ENCODE results near the gene SLC37A3. TPM values are rescaled to one million over a fixed set of nuclear protein-coding genes. Genes with fewer than 3 reads are reported as not detected.
"Not testable (repeated sequence)": the region's sequence is repeated elsewhere in the genome, so short reads cannot be mapped to it uniquely, and the experiment has no call there.

The SLC37A3 gene
- total RNA-seq, 2 experiments from 2014 or later = 27.0 to 35.3 TPM

DNA sequence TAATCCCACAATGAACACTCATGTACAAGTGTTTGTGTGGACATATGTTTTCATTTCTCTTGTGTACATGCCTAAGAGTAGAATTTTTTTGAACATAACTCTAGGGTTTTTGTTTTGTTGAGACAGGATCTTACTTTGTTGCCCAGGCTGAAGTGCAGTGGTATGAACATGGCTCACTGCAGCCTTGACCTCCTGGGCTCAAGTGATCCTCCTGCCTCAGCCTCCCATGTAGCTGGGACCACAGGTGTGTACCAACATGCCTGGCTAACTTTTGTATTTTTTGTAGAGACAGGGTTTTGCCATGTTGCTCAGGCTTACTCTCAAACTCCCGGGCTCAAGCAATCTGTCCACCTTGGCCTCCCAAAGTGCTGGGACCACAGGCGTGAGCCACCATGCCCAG lies 87.2 kb downstream of the SLC37A3 start:
- Mint-ChIP-seq H3K9me3 (ENCODE audit: low read depth) (peaks cover 17% of the 10 kb centered on the region), H3K4me1 (peaks cover 19% of the 10 kb centered on the region), H3K36me3 (peaks cover 20% of the 10 kb centered on the region)
- DNase-seq, H3K27ac Mint-ChIP-seq, ATAC-seq, CTCF ChIA-PET, H3K27me3 Mint-ChIP-seq, H3K4me3 Mint-ChIP-seq: not testable (repeated sequence)

GRCh38 chr7:140310337-140311002 lies 87.9 kb downstream of the SLC37A3 start:
- peaks cover 17% of the 10 kb centered on the region for H3K9me3 Mint-ChIP-seq (ENCODE audit: low read depth)

GRCh38 chr7:140308060-140308459 lies 90.3 kb downstream of the SLC37A3 start:
- ATAC-seq (no peak), DNase-seq (no peak)
- Mint-ChIP-seq H3K36me3 (peaks cover 18% of the 10 kb centered on the region), H3K4me3 (no peak overlapping the region), H3K4me1 (peaks cover 21% of the 10 kb centered on the region), H3K27me3 (peaks cover 3% of the 10 kb centered on the region), H3K9me3 (ENCODE audit: low read depth) (peaks cover 16% of the 10 kb centered on the region), H3K27ac (no peak overlapping the region)
- CTCF ChIA-PET = interaction anchor here (0.9 to 1.5 kb wide), 4 partner anchors 9 to 131 kb away, joined by 3 read pairs; no protein-coding TSS in a partner anchor

More at GRCh38 chr7:140310337-140311002, 87.9 kb downstream of the SLC37A3 start:
- Mint-ChIP-seq H3K27me3 (peaks cover 3% of the 10 kb centered on the region), H3K36me3 (peaks cover 20% of the 10 kb centered on the region), H3K4me1 (peaks cover 12% of the 10 kb centered on the region), H3K27ac (no peak overlapping the region), H3K4me3 (no peak overlapping the region)
- DNase-seq (no peak), ATAC-seq (no peak)
- CTCF ChIA-PET = no interaction called here

- Mint-ChIP-seq H3K27ac (peak overlapping the region; percentile 58), H3K27me3 (peaks cover 1% of the 10 kb centered on the region), H3K36me3 (no peaks in the 10 kb centered on the region), H3K9me3 (ENCODE audit: low read depth) (no peaks in the 10 kb centered on the region), H3K4me1 (peaks cover 9% of the 10 kb centered on the region), H3K4me3 (no peak overlapping the region)
- peak; percentile 70 for DNase-seq
- CTCF ChIA-PET = interaction anchor here (0.7 to 2.5 kb wide), 31 partner anchors 8 to 687 kb away, joined by 3 to 11 read pairs (median 3); partner anchors contain the start of genes KDM7A and PARP12
- ATAC-seq = peak; percentile 95
Observed at GRCh38 chr7:140304191-140304799, 94.0 kb downstream of the SLC37A3 start.

- CTCF ChIA-PET = no interaction called here
- Mint-ChIP-seq H3K4me3 (no peak overlapping the region), H3K27me3 (no peaks in the 10 kb centered on the region)
Observed at GRCh38 chr7:140300243-140301136, 97.8 kb downstream of the SLC37A3 start.

GRCh38 chr7:140298213-140298612 lies 100.1 kb downstream of the SLC37A3 start:
- DNase-seq (no peak), ATAC-seq (no peak)
- Mint-ChIP-seq H3K4me1 (peaks cover 3% of the 10 kb centered on the region), H3K27me3 (no peaks in the 10 kb centered on the region), H3K4me3 (no peak overlapping the region), H3K27ac (no peak overlapping the region), H3K9me3 (ENCODE audit: low read depth) (no peaks in the 10 kb centered on the region), H3K36me3 (no peaks in the 10 kb centered on the region)
- CTCF ChIA-PET = interaction anchor here (0.7 to 1.2 kb wide), 3 partner anchors 123 to 206 kb away, joined by 3 to 4 read pairs (median 3); no protein-coding TSS in a partner anchor

More at GRCh38 chr7:140300243-140301136, 97.8 kb downstream of the SLC37A3 start:
- Mint-ChIP-seq H3K27ac (no peak overlapping the region), H3K4me1 (peaks cover 12% of the 10 kb centered on the region), H3K36me3 (no peaks in the 10 kb centered on the region), H3K9me3 (ENCODE audit: low read depth) (no peaks in the 10 kb centered on the region)
- no peak for ATAC-seq
- DNase-seq = no peak

DNA sequence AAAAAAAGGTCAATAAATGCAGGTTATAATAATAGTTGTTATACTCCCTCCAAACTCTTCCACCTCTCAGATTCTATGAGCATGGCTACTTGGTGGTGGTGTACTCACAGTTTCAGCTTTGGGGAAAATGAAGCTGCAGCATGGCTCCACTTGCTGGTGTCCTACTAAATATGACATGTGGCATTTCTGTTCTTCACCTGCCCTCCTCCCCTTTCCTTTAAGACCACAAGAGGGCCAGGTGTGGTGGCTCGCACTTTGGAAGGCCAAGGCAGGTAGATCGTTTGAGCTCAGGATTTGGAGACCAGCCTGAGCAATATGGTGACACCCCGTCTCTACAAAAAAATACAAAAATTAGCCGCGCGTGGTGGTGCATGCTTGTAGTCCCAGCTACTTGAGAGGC lies 101.1 kb downstream of the SLC37A3 start:
- no peak overlapping the region for H3K4me3 Mint-ChIP-seq
- H3K36me3 Mint-ChIP-seq = no peaks in the 10 kb centered on the region
- H3K4me1 Mint-ChIP-seq = peaks cover 3% of the 10 kb centered on the region
- CTCF ChIA-PET = interaction anchor here (1.2 kb wide), 1 partner anchor 122 kb away, joined by 4 read pairs; no protein-coding TSS in a partner anchor
- no peaks in the 10 kb centered on the region for H3K9me3 Mint-ChIP-seq (ENCODE audit: low read depth)
- H3K27me3 Mint-ChIP-seq = no peaks in the 10 kb centered on the region
- no peak for ATAC-seq
- no peak for DNase-seq
- no peak overlapping the region for H3K27ac Mint-ChIP-seq

DNA sequence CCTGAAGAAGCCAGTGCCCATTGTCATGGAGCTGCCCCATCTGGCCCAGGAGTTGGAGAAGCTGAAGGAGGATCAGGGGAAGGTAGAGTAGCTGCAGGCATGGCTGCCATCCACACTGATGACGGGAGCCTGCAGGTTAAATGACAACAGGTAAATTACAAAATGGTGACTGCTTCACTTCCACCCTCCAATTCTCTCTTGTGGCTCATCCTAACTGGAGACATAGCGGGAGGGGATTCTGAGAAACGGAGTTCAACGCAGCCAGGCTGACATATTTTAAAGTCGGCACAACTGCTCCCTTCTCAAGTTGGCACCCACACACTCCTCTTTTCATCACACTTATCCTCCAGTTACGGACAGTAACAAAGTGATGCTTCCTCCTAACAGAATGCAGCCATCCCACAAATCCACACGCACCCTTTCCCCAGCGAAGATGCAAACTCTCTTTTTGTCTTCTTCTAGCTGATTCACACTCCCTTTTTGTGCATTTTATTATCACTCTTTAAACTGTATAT lies 103.0 kb downstream of the SLC37A3 start:
- Mint-ChIP-seq H3K4me3 (no peak overlapping the region), H3K9me3 (ENCODE audit: low read depth) (no peaks in the 10 kb centered on the region), H3K27ac (no peak overlapping the region), H3K4me1 (peaks cover 3% of the 10 kb centered on the region), H3K27me3 (no peaks in the 10 kb centered on the region), H3K36me3 (no peaks in the 10 kb centered on the region)
- no peak for ATAC-seq
- no peak for DNase-seq
- CTCF ChIA-PET = no interaction called here

GRCh38 chr7:140294454-140294853 lies 103.9 kb downstream of the SLC37A3 start:
- Mint-ChIP-seq H3K4me1 (peaks cover 3% of the 10 kb centered on the region), H3K27me3 (no peaks in the 10 kb centered on the region), H3K36me3 (no peaks in the 10 kb centered on the region), H3K4me3 (no peak overlapping the region), H3K27ac (no peak overlapping the region), H3K9me3 (ENCODE audit: low read depth) (no peaks in the 10 kb centered on the region)
- CTCF ChIA-PET = interaction anchor here (0.5 kb wide), 1 partner anchor 30 kb away, joined by 3 read pairs; no protein-coding TSS in a partner anchor
- DNase-seq = no peak
- ATAC-seq = no peak

- H3K4me1 Mint-ChIP-seq = peaks cover 3% of the 10 kb centered on the region
- H3K4me3 Mint-ChIP-seq = no peak overlapping the region
- H3K36me3 Mint-ChIP-seq = no peaks in the 10 kb centered on the region
- H3K27me3 Mint-ChIP-seq = no peaks in the 10 kb centered on the region
- no peak for ATAC-seq
- H3K9me3 Mint-ChIP-seq (ENCODE audit: low read depth) = no peaks in the 10 kb centered on the region
- DNase-seq = no peak
- CTCF ChIA-PET = interaction anchor here (1.2 kb wide), 1 partner anchor 95 kb away, joined by 3 read pairs; no protein-coding TSS in a partner anchor
- H3K27ac Mint-ChIP-seq = no peak overlapping the region
Observed at GRCh38 chr7:140292438-140292837, 105.9 kb downstream of the SLC37A3 start.

DNA sequence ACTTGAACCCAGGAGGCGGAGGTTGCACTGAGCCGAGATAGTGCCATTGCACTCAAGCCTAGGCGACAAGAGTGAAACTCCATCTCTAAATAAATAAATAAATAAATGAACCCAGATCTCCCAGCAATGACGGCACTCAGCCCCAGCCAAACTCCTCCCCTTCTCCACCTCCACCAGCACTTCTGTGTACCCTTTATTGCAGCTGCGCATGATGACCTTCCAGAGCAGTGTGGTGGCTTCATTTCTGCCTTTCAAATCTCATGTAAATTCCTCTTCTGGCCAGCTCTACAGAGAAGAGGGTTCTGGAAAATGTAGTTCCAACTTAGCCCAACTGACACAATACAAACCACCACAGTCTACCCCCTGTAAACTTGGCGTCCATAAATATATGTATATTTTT lies 108.5 kb downstream of the SLC37A3 start:
- no peaks in the 10 kb centered on the region for H3K4me1 Mint-ChIP-seq
- DNase-seq (no peak), ATAC-seq (no peak)
- no peaks in the 10 kb centered on the region for H3K27me3 Mint-ChIP-seq
- CTCF ChIA-PET = interaction anchor here (1.2 to 1.8 kb wide), 3 partner anchors 15 to 26 kb away, joined by 4 read pairs; no protein-coding TSS in a partner anchor
- H3K36me3 Mint-ChIP-seq = no peaks in the 10 kb centered on the region
- no peaks in the 10 kb centered on the region for H3K9me3 Mint-ChIP-seq (ENCODE audit: low read depth)
- H3K4me3 Mint-ChIP-seq = no peak overlapping the region
- no peak overlapping the region for H3K27ac Mint-ChIP-seq

GRCh38 chr7:140287988-140288387 lies 110.3 kb downstream of the SLC37A3 start:
- CTCF ChIA-PET = no interaction called here
- H3K27ac Mint-ChIP-seq = no peak overlapping the region
- no peaks in the 10 kb centered on the region for H3K9me3 Mint-ChIP-seq (ENCODE audit: low read depth)
- H3K4me1 Mint-ChIP-seq = no peaks in the 10 kb centered on the region
- H3K4me3 Mint-ChIP-seq = no peak overlapping the region
- H3K27me3 Mint-ChIP-seq = no peaks in the 10 kb centered on the region
- no peak for DNase-seq
- no peaks in the 10 kb centered on the region for H3K36me3 Mint-ChIP-seq
- ATAC-seq = no peak

GRCh38 chr7:140285938-140286337 lies 112.4 kb downstream of the SLC37A3 start:
- H3K27me3 Mint-ChIP-seq = no peaks in the 10 kb centered on the region
- no peak overlapping the region for H3K4me3 Mint-ChIP-seq
- no peak for DNase-seq
- H3K36me3 Mint-ChIP-seq = no peaks in the 10 kb centered on the region
- CTCF ChIA-PET = no interaction called here
- no peaks in the 10 kb centered on the region for H3K9me3 Mint-ChIP-seq (ENCODE audit: low read depth)
- H3K4me1 Mint-ChIP-seq = no peaks in the 10 kb centered on the region
- no peak overlapping the region for H3K27ac Mint-ChIP-seq
- ATAC-seq = no peak
